Coronary artery (tissue), 2 donors: ENCODE data around the gene HDAC10.

Experiments used
- DNase-seq: peaks from one replicate; pipeline ENCODE4 v3.0.0-alpha.2; 2017; ENCODE audit warnings: low spot score
- H3K27ac ChIP-seq, 2 donors: fragments of 200-600 bp; sonication (generic); one replicate each; pipeline ENCODE4 v1.5.1; 2016 to 2019
- H3K4me3 ChIP-seq: fragments of 200-600 bp; sonication (generic); 2 replicates; pipeline ENCODE4 v1.5.1; 2016; ENCODE audit warnings: mild to moderate bottlenecking, moderate library complexity
- TF ChIP-seq, protein P1 (sequence below): fragments of 200-600 bp; sonication (generic); IDR thresholded peaks from one replicate; pipeline ENCODE4 v1.5.1; 2019; ENCODE audit warnings: antibody characterized with exemption

The HDAC10 gene

DNA sequence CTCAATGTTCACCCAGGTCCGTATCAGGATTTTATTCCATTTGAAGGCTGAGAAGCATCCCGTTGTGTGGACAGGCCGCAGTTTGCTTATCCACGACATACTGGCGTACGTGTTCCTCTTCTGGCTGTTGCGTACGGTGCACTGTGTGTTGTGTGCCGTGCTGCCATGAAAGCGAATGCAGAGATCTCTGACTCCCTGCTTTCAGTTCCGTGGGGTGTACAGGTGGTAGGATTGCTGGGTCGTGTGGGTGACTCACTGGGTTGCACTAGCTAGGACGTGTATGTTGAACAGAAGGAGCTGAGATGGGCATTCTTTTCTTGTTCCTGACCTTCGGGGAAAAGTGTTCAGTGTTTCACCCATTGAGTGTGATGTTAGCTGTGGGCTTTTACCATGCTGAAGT lies 39.9 kb downstream of the HDAC10 start:
- no peak for DNase-seq
- TF ChIP-seq, protein P1, sequence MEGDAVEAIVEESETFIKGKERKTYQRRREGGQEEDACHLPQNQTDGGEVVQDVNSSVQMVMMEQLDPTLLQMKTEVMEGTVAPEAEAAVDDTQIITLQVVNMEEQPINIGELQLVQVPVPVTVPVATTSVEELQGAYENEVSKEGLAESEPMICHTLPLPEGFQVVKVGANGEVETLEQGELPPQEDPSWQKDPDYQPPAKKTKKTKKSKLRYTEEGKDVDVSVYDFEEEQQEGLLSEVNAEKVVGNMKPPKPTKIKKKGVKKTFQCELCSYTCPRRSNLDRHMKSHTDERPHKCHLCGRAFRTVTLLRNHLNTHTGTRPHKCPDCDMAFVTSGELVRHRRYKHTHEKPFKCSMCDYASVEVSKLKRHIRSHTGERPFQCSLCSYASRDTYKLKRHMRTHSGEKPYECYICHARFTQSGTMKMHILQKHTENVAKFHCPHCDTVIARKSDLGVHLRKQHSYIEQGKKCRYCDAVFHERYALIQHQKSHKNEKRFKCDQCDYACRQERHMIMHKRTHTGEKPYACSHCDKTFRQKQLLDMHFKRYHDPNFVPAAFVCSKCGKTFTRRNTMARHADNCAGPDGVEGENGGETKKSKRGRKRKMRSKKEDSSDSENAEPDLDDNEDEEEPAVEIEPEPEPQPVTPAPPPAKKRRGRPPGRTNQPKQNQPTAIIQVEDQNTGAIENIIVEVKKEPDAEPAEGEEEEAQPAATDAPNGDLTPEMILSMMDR = no peak
- no peak overlapping the region for H3K4me3 ChIP-seq
- H3K27ac ChIP-seq = no peak overlapping the region

DNA sequence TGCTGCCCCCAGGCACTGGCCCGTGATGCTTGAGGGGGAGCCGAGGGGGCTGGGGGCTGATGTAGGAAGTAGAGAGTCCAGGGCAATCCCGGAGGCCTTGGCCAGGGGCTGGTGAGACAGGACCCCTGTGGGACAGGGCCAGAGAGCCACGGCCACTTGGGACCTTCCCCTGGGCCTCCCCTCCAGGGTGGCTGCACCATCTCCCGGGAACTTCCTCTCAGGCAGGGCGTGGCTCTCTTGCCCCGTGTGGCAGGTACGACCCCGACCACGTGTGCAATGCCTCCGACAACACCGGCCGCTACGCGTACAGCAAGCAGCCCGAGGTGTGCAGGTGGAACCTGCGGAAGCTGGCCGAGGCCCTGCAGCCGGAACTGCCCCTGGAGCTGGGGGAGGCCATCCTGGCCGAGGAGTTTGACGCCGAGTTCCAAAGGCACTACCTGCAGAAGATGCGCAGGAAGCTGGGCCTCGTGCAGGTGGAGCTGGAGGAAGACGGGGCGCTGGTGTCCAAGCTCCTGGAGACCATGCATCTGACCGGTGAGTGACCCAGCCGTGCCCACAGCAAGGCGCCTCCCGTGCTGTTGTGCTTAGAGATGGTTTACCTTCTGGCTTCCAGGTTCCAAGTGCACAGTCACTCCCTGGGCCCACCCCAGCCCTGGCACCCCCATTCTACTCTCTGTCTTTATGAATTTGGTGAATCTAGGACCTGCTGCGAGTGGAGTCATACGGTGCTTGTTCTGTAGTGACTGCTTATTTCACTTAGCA lies 40.5 kb downstream of the HDAC10 start:
- H3K27ac ChIP-seq = no peak overlapping the region
- no peak overlapping the region for H3K4me3 ChIP-seq
- DNase-seq = no peak
- TF ChIP-seq, protein P1 = no peak

DNA sequence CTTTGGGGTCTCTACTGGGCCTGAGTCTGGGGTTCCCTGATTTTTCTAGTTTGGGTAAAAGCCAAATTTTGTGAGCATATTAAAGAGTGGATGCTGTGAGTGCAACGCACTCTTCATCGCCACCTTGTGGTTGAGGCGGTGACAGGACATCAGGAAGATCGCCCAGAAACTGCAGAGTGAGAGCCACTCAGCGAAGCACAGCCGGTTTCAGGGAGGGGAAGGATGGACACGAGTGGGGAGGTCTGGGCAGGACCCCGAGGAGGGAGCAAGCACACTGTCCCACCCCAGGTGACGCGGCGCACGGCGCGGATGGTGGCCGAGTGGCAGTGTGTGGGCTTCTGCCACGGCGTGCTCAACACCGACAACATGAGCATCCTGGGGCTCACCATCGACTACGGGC lies 41.2 kb downstream of the HDAC10 start:
- Histone ChIP-seq H3K4me3 (no peak overlapping the region), H3K27ac (no peak overlapping the region)
- DNase-seq = no peak
- TF ChIP-seq, protein P1 = peak; percentile 80

DNA sequence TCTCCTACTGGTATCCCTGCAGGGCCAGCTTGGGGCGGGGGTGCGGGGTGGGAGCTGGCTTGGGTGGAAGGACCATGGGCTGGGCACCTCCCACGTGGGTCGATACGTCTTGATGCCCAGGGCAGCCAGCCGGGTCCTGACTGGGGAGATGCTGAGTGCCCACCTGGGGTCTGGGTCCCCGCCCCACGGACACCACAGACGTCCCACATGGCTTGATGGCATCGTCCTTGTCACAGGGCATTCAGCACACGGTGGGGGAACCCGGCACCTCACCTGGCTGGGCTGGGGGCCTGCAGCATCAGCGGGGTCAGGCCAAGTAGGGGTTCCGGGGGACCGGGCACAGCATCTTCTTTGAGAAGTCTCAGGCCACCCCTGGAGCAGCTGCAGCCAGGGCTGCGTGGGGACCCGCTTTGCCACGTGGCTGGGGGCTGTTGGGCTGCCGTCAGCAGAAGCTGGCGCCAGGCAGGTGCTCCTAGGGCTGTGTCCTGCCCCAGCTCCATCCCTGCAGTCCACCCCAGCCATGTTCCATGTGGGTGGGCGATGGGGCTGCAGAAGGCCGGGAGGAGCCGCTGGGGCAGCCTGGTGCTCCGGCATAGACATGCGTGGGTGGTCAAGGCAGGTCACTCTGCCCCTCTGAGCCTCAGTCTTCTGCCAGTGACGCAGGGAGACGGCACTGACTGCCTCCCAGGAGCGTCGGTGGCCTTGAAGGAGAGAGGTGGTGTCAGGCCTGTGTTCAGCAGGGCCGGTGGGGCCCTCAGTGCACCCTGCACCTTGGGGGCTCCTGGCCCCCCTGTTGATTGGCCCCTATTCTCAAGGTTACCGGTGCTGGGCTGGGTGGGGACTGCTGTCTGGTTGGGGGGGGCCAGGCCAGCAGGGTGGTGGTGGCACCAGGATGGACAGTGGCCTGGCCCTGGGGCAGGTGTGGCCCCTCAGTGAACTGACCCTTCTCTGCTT lies 41.8 kb downstream of the HDAC10 start:
- DNase-seq = no peak

DNA sequence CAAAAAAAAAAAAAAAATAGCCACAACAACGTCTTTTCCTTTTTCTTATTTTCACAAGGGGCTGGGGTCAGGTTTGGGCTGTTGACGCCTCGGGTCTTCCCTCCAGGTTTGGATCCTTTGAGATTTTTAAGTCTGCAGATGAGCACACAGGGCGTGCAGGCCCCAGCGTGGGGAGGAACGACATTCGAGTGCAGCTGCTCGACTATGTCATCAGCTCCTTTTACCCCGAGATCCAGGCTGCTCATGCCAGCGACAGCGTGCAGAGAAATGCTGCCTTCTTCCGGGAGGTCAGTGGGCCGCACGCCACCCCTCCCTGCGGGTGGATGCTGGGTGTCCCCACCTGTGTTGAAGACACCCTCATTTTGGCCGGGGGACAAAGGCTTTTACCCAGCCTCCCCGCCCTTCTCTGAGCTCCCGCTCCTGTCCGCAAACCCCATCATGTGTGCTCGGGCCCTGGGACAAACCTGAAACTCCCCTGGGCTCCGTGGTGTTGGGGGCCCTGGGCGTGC lies 42.6 kb downstream of the HDAC10 start:
- Histone ChIP-seq H3K4me3 (no peak overlapping the region), H3K27ac (no peak overlapping the region)
- no peak for DNase-seq
- TF ChIP-seq, protein P1 = no peak

More for the DNA sequence above, 41.8 kb downstream of the HDAC10 start:
- TF ChIP-seq, protein P1 = no peak
- Histone ChIP-seq H3K4me3 (no peak overlapping the region), H3K27ac (no peak overlapping the region)

DNA sequence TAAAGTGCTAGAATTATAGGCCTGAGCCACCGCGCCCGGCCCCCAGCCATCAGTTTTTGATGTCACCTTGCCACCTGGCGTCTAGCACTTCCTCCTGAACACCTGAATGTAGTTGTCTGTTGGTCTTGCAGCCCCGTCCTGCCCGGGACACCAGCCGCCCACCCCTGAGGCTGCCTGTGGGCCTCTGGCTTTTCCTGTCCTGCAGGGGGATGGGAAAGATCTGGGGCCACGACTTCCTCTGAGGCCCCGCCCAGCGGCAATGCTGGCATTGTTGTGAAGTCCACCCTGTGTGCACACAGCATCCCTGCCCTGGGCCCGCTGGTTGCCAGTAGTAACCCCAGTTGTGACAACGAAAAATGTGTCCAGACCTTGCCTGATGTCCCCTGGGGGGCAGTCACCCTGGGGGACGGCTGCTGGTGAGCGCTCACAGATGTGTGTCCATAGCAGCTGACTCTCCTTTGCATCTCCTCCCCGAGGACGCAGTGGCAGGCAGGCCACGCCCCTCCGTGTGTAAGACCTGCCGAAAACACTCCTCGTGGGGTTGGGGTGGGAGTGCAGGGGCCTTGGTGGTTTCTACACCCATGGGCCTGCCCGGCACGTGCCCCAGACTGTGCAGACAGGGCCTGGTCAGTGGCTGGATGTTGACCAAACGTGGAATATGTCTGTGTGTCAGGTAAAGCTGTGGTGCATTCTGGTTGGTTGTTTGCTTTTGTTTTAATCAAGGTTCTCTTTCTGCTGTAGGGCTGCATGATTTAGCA lies 43.5 kb downstream of the HDAC10 start:
- H3K27ac ChIP-seq = no peak overlapping the region
- no peak overlapping the region for H3K4me3 ChIP-seq
- DNase-seq = no peak
- TF ChIP-seq, protein P1 = no peak
